Tibial nerve (tissue), 4 donors: ENCODE data around the gene AQP12A. TPM values are rescaled to one million over a fixed set of nuclear protein-coding genes. Genes with fewer than 3 reads are reported as not detected.

Experiments
- DNase-seq, 2 donors: peaks; one replicate each; pipeline ENCODE4 v3.0.0-alpha.2; 2019; ENCODE audit warnings: low spot score in 2 of 2
- H3K27ac ChIP-seq, 4 donors: fragments of 200-600 bp; sonication (generic) in 3 of 4; one replicate each; pipeline ENCODE4 v1.5.1; 2017 to 2019; ENCODE audit warnings: mild to moderate bottlenecking in 1 of 4
- H3K27me3 ChIP-seq, 2 donors: fragments of 200-600 bp; sonication (generic) in 1 of 2; one replicate each; pipeline versions ENCODE4 v1.5.1 to v1.6.0; 2017 to 2019
- H3K36me3 ChIP-seq, 3 donors: fragments of 200-600 bp; sonication (generic); one replicate each; pipeline ENCODE4 v1.5.1; 2018 to 2019
- H3K4me1 ChIP-seq, 4 donors: fragments of 200-600 bp; sonication (generic) in 3 of 4; one replicate each; pipeline ENCODE4 v1.5.1; 2017 to 2019
- H3K4me3 ChIP-seq, 4 donors: fragments of 200-600 bp; sonication (generic) in 3 of 4; one replicate each; pipeline ENCODE4 v1.5.1; 2017 to 2019; ENCODE audit warnings: mild to moderate bottlenecking in 1 of 4, moderate library complexity in 1 of 4
- H3K9me3 ChIP-seq, 4 donors: fragments of 200-600 bp; sonication (generic) in 3 of 4; one replicate each; pipeline ENCODE4 v1.5.1; 2017 to 2019
- EP300 ChIP-seq, 2 donors: sonication (generic); formaldehyde crosslinking; IDR thresholded peaks; one replicate each; pipeline ENCODE4 v1.6.1; 2017; ENCODE audit warnings: antibody characterized with exemption in 2 of 2, mild to moderate bottlenecking in 1 of 2
- POLR2A ChIP-seq, 2 donors: fragments of 450-650 bp; IDR thresholded peaks; one replicate each; pipeline ENCODE4 v1.6.1; 2017; ENCODE audit warnings: antibody characterized with exemption in 2 of 2, mild to moderate bottlenecking in 2 of 2, moderate library complexity in 2 of 2
- WGBS, 2 donors: methylation state at CpG; one replicate each; pipeline ENCODE4 v1.1.5; 2018; 5-methylcytosine and 5-hydroxymethylcytosine counted together
- total RNA-seq, 4 donors: library from RNA; depleted of rRNA; stranded (reverse); fragments of >200 nt; gene quantifications; one replicate each; pipeline ENCODE4 v1.1.0, GENCODE V29; 2016
- TF ChIP-seq, protein P1 (sequence below), 5 experiments: fragments of 200-600 bp in 3 of 5; fragments of 450-650 bp in 2 of 5; sonication (generic) in 3 of 5; IDR thresholded peaks; one replicate each; pipeline ENCODE4 v1.5.1; 2016 to 2019; ENCODE audit warnings: antibody characterized with exemption in 5 of 5, mild to moderate bottlenecking in 3 of 5, moderate library complexity in 2 of 5

The AQP12A gene
- total RNA-seq, 4 donors from 2014 or later, result 1.2 TPM; not detected in 3

DNA sequence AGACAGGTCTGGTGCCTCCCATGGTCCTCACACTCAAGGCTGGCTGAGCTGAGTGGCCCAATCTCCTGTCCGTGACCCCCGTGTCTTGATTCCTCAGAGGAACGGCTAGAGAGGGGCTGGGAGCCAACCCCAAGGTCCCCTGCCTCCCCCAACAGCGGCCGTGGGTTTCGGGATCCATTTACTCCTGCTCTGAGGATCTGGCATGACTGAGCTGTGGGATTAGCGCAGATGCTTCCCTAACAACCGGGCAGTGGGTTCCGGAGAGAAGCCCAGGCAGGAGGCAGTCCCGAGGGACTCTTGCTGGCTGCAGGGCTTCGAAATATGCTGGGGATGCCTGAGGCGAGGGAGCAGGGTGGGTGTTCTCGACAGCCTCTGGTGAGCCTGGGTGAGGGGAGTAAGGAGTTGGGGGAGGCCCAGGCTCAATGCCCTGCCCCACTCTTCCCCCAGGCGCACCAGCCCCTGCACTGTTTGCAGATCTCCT is 47.5 kb upstream of the AQP12A start:
- Histone ChIP-seq H3K4me3 (no peak overlapping the region), H3K36me3 (no peaks in the 10 kb centered on the region), H3K27ac (no peak overlapping the region), H3K4me1 (peaks cover 0 to 6% (median 0%) of the 10 kb centered on the region in 4 donors), H3K9me3 (no peaks in the 10 kb centered on the region), H3K27me3 (peaks cover 0 to 59% of the 10 kb centered on the region in 2 donors)
- TF ChIP-seq POLR2A (IDR thresholded peaks at IDR 0.05), result no peak
- TF ChIP-seq, protein P1, sequence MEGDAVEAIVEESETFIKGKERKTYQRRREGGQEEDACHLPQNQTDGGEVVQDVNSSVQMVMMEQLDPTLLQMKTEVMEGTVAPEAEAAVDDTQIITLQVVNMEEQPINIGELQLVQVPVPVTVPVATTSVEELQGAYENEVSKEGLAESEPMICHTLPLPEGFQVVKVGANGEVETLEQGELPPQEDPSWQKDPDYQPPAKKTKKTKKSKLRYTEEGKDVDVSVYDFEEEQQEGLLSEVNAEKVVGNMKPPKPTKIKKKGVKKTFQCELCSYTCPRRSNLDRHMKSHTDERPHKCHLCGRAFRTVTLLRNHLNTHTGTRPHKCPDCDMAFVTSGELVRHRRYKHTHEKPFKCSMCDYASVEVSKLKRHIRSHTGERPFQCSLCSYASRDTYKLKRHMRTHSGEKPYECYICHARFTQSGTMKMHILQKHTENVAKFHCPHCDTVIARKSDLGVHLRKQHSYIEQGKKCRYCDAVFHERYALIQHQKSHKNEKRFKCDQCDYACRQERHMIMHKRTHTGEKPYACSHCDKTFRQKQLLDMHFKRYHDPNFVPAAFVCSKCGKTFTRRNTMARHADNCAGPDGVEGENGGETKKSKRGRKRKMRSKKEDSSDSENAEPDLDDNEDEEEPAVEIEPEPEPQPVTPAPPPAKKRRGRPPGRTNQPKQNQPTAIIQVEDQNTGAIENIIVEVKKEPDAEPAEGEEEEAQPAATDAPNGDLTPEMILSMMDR (IDR thresholded peaks at IDR 0.05), result no peak
- DNase-seq, result no peak
- WGBS, 2 donors, result 50 to 55% methylated on average over 14 of the region's 14 CpGs

DNA sequence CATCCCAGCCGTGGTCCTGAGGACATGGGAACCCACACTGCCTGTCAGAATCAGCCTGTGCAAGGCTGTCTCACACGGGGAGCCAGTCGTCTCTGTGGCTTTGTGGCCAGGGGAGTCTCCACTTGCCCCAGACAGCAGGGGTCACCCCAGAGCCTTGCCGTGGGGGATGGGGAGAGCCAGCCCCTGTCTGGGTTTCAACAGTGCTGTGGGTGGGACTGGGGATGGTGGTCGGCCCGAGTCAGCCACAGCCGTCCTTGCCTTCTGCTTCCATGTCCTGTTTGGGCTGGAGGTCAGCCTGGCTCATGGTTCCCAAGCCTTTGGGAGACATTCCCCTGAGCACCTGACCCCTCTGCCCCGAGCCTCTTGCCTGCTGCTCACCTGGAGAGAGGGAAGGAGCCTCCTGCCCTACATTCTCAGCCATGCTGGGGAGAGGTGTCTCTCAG is 46.8 kb upstream of the AQP12A start:
- Histone ChIP-seq H3K36me3 (no peaks in the 10 kb centered on the region), H3K4me3 (no peak overlapping the region), H3K9me3 (no peaks in the 10 kb centered on the region), H3K27ac (no peak overlapping the region), H3K4me1 (no peaks in the 10 kb centered on the region), H3K27me3 (peaks cover 0 to 59% of the 10 kb centered on the region in 2 donors)
- TF ChIP-seq POLR2A (IDR thresholded peaks at IDR 0.05), result no peak
- TF ChIP-seq, protein P1 (IDR thresholded peaks at IDR 0.05), result no peak
- TF ChIP-seq EP300 (IDR thresholded peaks at IDR 0.05), result no peak
- no peak for DNase-seq
- WGBS, 2 donors, result 19 to 37% methylated on average over 4 to 7 of the region's 8 CpGs

DNA sequence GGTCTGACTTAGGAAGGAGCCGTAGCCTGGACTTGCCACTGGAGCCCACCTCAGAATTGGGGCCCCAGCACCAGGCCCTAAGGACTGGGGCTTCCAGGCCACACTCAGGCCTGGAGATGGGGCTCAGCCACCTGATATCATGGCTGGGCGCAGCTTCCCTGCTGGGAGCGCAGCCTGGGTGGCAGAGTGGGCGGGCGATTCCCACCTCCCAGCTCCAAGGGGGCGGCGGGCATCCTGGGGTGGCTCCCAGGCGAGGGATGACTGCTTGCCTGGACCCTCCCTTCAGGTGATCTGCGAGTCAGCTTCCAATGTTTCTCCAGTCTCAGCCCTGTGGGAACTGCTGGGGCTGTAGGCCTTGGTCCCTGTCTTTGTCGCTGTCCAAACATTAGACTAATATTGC is 46.3 kb upstream of the AQP12A start:
- WGBS, 2 donors, result 85 to 87% methylated on average over 10 of the region's 10 CpGs
- H3K4me3 ChIP-seq, result no peak overlapping the region
- H3K9me3 ChIP-seq, result no peaks in the 10 kb centered on the region
- no peaks in the 10 kb centered on the region for H3K36me3 ChIP-seq
- no peak overlapping the region for H3K27ac ChIP-seq
- no peak for DNase-seq
- H3K27me3 ChIP-seq, result peaks cover 0 to 61% of the 10 kb centered on the region in 2 donors
- H3K4me1 ChIP-seq, result no peaks in the 10 kb centered on the region
- TF ChIP-seq EP300 (IDR thresholded peaks at IDR 0.05) (no peak), POLR2A (IDR thresholded peaks at IDR 0.05) (no peak)
- TF ChIP-seq, protein P1 (IDR thresholded peaks at IDR 0.05), result no peak

DNA sequence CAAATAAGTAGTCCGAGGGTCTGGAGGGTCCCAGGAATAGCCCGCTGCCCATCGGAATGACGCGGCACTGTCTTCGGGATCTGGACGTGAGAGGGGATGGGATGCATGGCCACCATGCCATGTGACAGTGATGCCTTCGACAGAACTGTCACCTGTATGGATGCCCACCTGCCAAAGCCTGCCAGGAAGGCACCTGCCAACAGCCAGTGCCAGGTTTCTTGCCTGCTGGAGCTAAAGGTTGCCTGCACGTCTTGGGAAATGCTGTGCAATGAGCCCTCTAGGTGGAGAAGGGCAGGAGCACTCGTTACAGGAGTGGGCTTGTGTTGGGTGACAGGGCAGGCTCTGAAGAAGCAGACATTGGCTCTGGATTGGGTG is 45.9 kb upstream of the AQP12A start:
- H3K4me1 ChIP-seq, result no peaks in the 10 kb centered on the region
- no peaks in the 10 kb centered on the region for H3K9me3 ChIP-seq
- no peaks in the 10 kb centered on the region for H3K36me3 ChIP-seq
- H3K4me3 ChIP-seq, result no peak overlapping the region
- 83 to 93% methylated on average over 10 of the region's 10 CpGs for WGBS, 2 donors
- H3K27ac ChIP-seq, result no peak overlapping the region
- H3K27me3 ChIP-seq, result peaks cover 0 to 65% of the 10 kb centered on the region in 2 donors
- TF ChIP-seq EP300 (IDR thresholded peaks at IDR 0.05) (no peak), POLR2A (IDR thresholded peaks at IDR 0.05) (no peak)
- TF ChIP-seq, protein P1 (IDR thresholded peaks at IDR 0.05), result no peak
- DNase-seq, result no peak

DNA sequence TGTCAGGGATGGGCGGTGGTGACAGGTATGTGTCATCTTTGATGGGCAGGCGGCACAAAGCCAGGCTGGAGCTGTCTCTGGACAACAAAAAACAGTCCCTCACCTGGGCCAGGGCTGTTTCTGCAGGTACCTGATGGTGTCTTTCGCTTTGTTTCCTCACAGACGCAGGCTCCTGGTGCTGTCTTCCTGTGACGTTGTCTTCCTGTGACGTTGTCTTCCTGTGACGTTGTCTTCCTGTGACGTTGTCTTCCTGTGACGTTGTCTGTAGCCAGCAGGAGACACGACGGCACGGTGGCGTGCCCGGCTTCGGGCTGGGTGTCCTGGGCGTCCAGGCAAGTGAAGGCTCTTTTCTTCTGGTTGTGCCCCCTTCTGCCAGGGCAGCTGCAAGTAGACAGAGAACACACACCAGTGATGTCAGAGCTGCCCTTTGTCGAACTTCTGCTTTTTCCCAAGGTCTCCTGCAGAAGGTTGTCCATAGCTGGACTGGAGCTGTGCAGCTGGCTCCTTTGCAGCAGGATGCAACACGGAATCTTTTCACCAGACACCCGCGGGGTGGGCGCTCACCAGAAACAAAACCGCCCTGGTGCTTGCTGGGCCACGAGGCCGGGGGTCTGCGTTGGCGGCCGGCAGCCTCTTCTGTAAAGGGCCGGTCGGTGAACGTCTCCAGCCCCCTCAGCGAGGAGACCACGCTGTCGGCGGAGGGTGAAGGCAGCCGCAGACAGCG is 45.3 kb upstream of the AQP12A start:
- Histone ChIP-seq H3K9me3 (peaks cover 0 to 1% (median 0%) of the 10 kb centered on the region in 4 donors), H3K4me3 (no peak overlapping the region), H3K27me3 (peaks cover 0 to 69% of the 10 kb centered on the region in 2 donors), H3K27ac (no peak overlapping the region), H3K36me3 (no peaks in the 10 kb centered on the region), H3K4me1 (no peaks in the 10 kb centered on the region)
- 77 to 79% methylated on average over 35 of the region's 36 CpGs for WGBS, 2 donors
- TF ChIP-seq POLR2A (IDR thresholded peaks at IDR 0.05) (no peak), EP300 (IDR thresholded peaks at IDR 0.05) (no peak)
- TF ChIP-seq, protein P1 (IDR thresholded peaks at IDR 0.05), result no peak
- DNase-seq, result no peak
